Fibroblast of pulmonary artery (primary cell): Measurements from ENCODE around the gene LEPROT.

Experiments
- DNase-seq: peaks from one replicate; pipeline ENCODE4 v3.0.0-alpha.2; 2010; ENCODE audit warnings: low read depth
- H3K4me3 ChIP-seq: replicated peaks from 2 replicates; pipeline ENCODE4 v1.5.1; 2011; ENCODE audit warnings: low read depth, mild to moderate bottlenecking, control low read depth, low read length, moderate library complexity
- CTCF ChIP-seq: IDR thresholded peaks from 2 replicates; pipeline ENCODE4 v1.5.1; 2011; ENCODE audit warnings: mild to moderate bottlenecking, control low read depth, low read length, inconsistent platforms; ENCODE audit errors: missing control alignments

LEPROT gene

GRCh38 chr1:65425697-65426096, 5.2 kb downstream of the LEPROT start:
- no peak for TF ChIP-seq CTCF
- peak; percentile 95 for DNase-seq
- no peak overlapping the region for H3K4me3 ChIP-seq

GRCh38 chr1:65429078-65429477, 8.6 kb downstream of the LEPROT start:
- TF ChIP-seq CTCF = no peak
- no peak for DNase-seq

GRCh38 chr1:65429806-65430205, 9.3 kb downstream of the LEPROT start:
- peak; percentile 97 for DNase-seq
- TF ChIP-seq CTCF = no peak
- H3K4me3 ChIP-seq = peak overlapping the region; percentile 28

More at GRCh38 chr1:65429078-65429477, 8.6 kb downstream of the LEPROT start:
- no peak overlapping the region for H3K4me3 ChIP-seq

- peak; percentile 83 for DNase-seq
- H3K4me3 ChIP-seq = no peak overlapping the region
- TF ChIP-seq CTCF = peak; percentile 58
Observed at GRCh38 chr1:65431111-65431705, 10.7 kb downstream of the LEPROT start.

- H3K4me3 ChIP-seq = no peak overlapping the region
- TF ChIP-seq CTCF = no peak
- DNase-seq = no peak
Observed at GRCh38 chr1:65432918-65433317, 12.4 kb downstream of the LEPROT start.

- DNase-seq = no peak
- H3K4me3 ChIP-seq = no peak overlapping the region
- TF ChIP-seq CTCF = peak; percentile 19
Observed at GRCh38 chr1:65434255-65434654, 13.8 kb downstream of the LEPROT start.

DNA sequence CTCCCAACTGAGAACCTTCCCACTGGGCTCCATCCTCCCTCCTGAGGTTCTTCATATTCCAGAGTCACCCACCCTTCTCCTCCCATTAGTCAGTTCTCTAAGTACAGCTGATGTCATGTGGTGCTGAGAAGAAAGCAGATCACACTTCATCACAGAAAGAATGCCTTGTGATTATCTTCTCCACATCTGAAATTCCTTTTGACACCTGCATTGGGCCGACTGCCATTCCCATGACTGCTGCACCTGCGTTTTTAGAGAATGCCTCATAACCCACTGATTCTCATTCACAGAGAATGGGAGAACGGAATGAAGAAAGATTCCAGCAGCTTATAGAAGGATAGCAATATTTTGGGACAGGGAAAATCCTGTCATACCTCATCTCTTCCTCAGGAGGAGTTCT, 14.3 kb downstream of the LEPROT start:
- no peak for TF ChIP-seq CTCF
- no peak overlapping the region for H3K4me3 ChIP-seq
- DNase-seq = no peak
